SK-N-MC (cell line): ENCODE data around the gene TMEM121B.
A peak's percentile ranks its signal among the peaks of the same experiment; 100 is the strongest.
"Not testable (repeated sequence)": the region's sequence is repeated elsewhere in the genome, so short reads cannot be mapped to it uniquely, and the experiment has no call there.

ENCODE experiments used
- DNase-seq: peaks from one replicate; pipeline ENCODE4 v3.0.0-alpha.2; 2011; ENCODE audit warnings: low read depth, low spot score
- H3K27ac ChIP-seq: fragments of 200-600 bp; sonication (generic); 2 replicates; pipeline ENCODE4 v1.5.1; 2016; ENCODE audit warnings: mixed run types
- H3K36me3 ChIP-seq: fragments of 200-600 bp; sonication (generic); 2 replicates; pipeline ENCODE4 v1.6.1; 2017; ENCODE audit warnings: antibody characterized with exemption, low read length, mixed read lengths; ENCODE audit not compliant: insufficient read depth
- H3K4me3 ChIP-seq: fragments of 200-600 bp; sonication (generic); 2 replicates; pipeline ENCODE4 v1.5.1; 2016
- H3K9ac ChIP-seq: fragments of 200-600 bp; sonication (generic); 2 replicates; pipeline ENCODE4 v1.8.0; 2017; ENCODE audit warnings: mixed run types, mixed read lengths; ENCODE audit not compliant: insufficient read length
- H3K9me3 ChIP-seq: fragments of 200-600 bp; sonication (generic); 2 replicates; pipeline ENCODE4 v1.6.1; 2017; ENCODE audit warnings: low read depth, mild to moderate bottlenecking, antibody characterized with exemption, low read length, moderate library complexity, mixed read lengths
- EZH2 ChIP-seq: fragments of 200-600 bp; sonication (generic); IDR thresholded peaks from one replicate; pipeline ENCODE4 v1.6.1; 2017; ENCODE audit warnings: antibody characterized with exemption
- FOXP2 ChIP-seq: optimal IDR thresholded peaks from 2 replicates; pipeline ENCODE3; 2011; ENCODE audit warnings: mild to moderate bottlenecking, moderate library complexity; ENCODE audit not compliant: insufficient read depth; ENCODE audit errors: extremely low read length, control extremely low read depth
- POLR2AphosphoS5 ChIP-seq: IDR thresholded peaks from 2 replicates; pipeline ENCODE4 v1.6.1; 2012; ENCODE audit warnings: mild to moderate bottlenecking, low read depth, low read length, borderline replicate concordance

Gene TMEM121B

GRCh38 chr22:17158176-17158567, 37.0 kb upstream of the TMEM121B start:
- H3K9ac ChIP-seq, result peak overlapping the region; percentile 97
- TF ChIP-seq EZH2 (no peak), FOXP2 (no peak), POLR2AphosphoS5 (no peak)
- no peak overlapping the region for H3K27ac ChIP-seq
- DNase-seq, result no peak
- H3K4me3 ChIP-seq, result peak overlapping the region; percentile 90
- H3K36me3 ChIP-seq, result peaks cover 8% of the 10 kb centered on the region
- H3K9me3 ChIP-seq, result no peaks in the 10 kb centered on the region

- H3K36me3 ChIP-seq, result peaks cover 8% of the 10 kb centered on the region
- peak overlapping the region; percentile 90 for H3K4me3 ChIP-seq
- no peak overlapping the region for H3K9ac ChIP-seq
- DNase-seq, result no peak
- no peak overlapping the region for H3K27ac ChIP-seq
- no peaks in the 10 kb centered on the region for H3K9me3 ChIP-seq
- TF ChIP-seq FOXP2 (no peak), POLR2AphosphoS5 (no peak), EZH2 (no peak)
Observed at GRCh38 chr22:17157714-17158113, 36.6 kb upstream of the TMEM121B start.

DNA sequence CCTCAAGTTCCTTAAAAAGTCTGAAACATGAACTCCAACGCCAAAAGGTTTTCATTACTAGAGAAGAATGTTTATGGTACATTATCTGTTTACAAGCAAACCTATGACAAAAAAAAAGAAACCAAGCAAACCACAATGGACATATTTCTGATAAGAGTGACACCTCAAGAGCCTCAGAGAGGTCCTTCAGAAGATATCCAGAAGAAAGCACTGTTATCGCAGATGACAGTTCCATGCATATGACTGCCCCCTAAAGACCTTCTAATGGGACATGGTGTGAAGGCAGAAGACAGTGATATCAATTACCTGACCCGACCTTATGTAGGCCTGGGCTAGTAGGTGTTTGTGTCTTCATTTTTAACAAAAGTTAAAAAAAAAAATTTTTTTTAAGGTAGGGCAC, 34.8 kb upstream of the TMEM121B start:
- Histone ChIP-seq H3K4me3 (0 out of 2 replicates have a peak overlapping the region, but pooled peaks have one; percentile 24), H3K36me3 (peaks cover 8% of the 10 kb centered on the region), H3K9ac (no peak overlapping the region), H3K27ac (no peak overlapping the region), H3K9me3 (no peaks in the 10 kb centered on the region)
- no peak for DNase-seq
- TF ChIP-seq POLR2AphosphoS5 (no peak), FOXP2 (no peak), EZH2 (no peak)

- H3K9me3 ChIP-seq, result no peaks in the 10 kb centered on the region
- no peak for TF ChIP-seq FOXP2
- no peak for TF ChIP-seq EZH2
- TF ChIP-seq POLR2AphosphoS5, result no peak
- no peak overlapping the region for H3K9ac ChIP-seq
- no peak overlapping the region for H3K27ac ChIP-seq
- no peak for DNase-seq
- peaks cover 20% of the 10 kb centered on the region for H3K36me3 ChIP-seq
- H3K4me3 ChIP-seq, result no peak overlapping the region
Observed at GRCh38 chr22:17152971-17153370, 31.8 kb upstream of the TMEM121B start.

DNA sequence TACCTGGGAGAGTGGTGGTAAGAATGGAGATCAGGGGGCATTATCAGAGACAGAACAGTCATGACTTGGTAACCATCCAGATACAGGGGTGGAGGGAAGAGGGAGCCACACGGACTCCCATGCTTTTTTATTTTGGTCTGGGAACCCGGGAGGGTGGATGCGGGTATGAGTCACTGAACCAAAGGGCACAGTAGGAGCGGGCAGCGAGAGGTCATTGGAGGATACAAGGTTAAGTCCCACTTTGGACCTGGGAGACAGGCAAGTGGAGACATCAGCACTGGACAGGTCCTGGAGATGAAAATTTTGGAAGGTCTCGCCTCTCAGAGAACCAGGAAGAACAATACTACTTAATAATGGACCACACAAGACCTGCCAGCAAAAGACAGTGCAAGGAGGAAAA, 31.2 kb upstream of the TMEM121B start:
- H3K36me3 ChIP-seq, result peaks cover 19% of the 10 kb centered on the region
- no peak overlapping the region for H3K27ac ChIP-seq
- no peak for DNase-seq
- no peak for TF ChIP-seq POLR2AphosphoS5
- no peaks in the 10 kb centered on the region for H3K9me3 ChIP-seq
- H3K9ac ChIP-seq, result no peak overlapping the region
- H3K4me3 ChIP-seq, result no peak overlapping the region

DNA sequence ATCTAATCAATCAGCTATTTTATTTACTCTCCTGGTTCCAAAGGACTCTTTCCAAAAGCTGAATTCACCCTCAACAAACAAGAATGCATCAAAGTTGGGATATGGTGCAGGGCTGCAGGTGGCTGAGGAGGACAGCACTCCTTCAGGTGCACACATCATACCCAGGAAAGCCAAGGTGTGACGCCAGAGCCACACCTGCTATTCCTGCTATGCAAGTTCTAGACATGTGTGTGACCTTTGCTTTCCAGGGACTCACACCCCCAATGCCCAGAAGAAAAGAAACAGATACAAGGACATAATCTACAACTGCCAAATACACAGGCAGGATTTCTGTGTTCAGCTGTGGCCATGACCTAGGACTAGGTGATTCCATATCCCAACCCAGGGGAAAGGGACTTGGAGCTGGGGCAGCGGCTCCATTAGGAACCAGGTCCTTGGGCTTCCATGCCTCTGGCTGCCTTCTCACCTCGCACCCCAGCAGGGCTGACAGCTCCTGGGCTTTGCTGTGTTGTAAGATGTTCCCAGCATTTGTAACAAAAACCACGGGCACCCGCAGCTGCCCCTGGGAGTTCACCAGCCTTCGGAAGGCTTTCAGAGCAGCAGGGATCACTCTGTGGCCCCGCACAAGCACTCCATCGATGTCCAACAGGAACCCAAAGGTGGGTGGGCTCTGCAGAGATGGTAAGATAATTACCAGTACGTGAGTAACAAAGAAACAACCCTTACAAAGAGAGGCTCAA, 28.1 kb upstream of the TMEM121B start:
- H3K9ac ChIP-seq, result no peak overlapping the region
- H3K27ac ChIP-seq, result no peak overlapping the region
- TF ChIP-seq POLR2AphosphoS5 (no peak), FOXP2 (no peak), EZH2 (no peak)
- no peaks in the 10 kb centered on the region for H3K9me3 ChIP-seq
- DNase-seq, result no peak
- no peak overlapping the region for H3K4me3 ChIP-seq
- peaks cover 17% of the 10 kb centered on the region; the same call in 1 of the 2 replicates for H3K36me3 ChIP-seq

DNA sequence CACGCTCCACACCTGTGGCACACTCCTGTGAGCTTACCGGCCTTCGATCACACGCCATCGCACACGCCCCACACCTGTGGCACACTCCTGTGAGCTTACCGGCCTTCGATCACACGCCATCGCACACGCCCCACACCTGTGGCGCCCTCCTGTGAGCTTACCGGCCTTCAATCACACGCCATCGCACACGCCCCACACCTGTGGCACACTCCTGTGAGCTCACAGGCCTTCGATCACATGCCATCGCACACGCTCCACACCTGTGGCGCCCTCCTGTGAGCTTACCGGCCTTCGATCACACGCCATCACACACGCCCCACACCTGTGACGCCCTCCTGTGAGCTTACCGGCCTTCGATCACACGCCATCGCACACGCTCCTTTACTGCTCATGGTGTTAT, 26.3 kb upstream of the TMEM121B start:
- H3K36me3 ChIP-seq, result peaks cover 31% of the 10 kb centered on the region; the same call in 1 of the 2 replicates
- H3K4me3 ChIP-seq, H3K9ac ChIP-seq, DNase-seq, H3K27ac ChIP-seq, H3K9me3 ChIP-seq: not testable (repeated sequence)

DNA sequence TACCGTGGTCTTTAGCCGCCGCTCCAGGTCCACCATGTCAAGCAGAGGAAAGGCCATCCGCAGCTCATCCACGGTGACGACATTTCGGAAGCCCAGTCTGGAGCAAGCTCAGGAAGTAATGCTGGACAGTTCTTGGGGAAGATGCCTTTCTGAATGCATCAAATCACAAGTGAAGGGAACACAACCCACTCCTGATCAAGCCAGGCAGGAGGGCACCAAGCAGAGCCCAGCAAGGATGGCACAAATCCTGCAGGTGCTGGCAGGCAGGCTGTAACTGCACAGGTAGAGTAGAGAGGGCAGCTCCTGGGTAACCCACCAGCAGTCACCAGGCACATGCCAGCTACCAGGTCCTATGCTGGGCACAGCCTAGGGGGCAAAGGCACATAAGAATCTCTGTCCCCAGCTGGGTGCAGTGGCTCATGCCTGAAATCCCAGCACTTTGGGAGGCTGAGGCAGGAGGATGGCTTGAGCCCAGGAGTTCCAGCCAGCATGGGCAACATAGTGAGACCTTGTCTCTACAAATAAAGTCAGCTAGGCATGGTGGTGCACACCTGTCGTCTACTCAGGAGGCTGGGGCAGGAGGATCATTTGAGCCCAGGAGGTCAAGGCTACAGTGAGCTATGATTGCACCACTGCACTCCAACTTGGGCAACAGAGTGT, 24.0 kb upstream of the TMEM121B start:
- H3K9me3 ChIP-seq, result no peaks in the 10 kb centered on the region
- H3K27ac ChIP-seq, result no peak overlapping the region
- H3K36me3 ChIP-seq, result peaks cover 54% of the 10 kb centered on the region; the same call in 1 of the 2 replicates
- no peak overlapping the region for H3K9ac ChIP-seq
- no peak overlapping the region for H3K4me3 ChIP-seq
- TF ChIP-seq FOXP2, result no peak
- no peak for TF ChIP-seq EZH2
- TF ChIP-seq POLR2AphosphoS5, result no peak
- DNase-seq, result no peak

DNA sequence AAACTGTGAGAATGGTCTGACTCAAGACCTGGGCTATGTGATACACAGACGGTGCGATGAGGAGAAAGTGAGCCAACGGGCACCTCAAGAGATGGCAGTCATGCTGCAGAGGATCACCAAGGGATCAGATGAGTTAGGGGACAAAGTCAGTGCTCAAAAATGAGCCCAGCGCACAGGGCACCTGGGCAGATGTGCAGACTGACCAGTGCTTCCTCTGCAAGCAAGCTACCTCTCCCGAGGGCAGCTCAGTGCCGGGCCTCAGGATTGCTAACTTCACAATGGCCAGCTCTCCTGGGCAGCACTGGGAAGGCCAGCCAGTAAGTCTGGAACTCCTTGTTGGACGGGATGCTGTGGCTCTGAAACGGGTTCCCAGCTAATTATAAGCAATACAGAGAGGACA, 22.7 kb upstream of the TMEM121B start:
- TF ChIP-seq EZH2, result no peak
- no peak for TF ChIP-seq FOXP2
- TF ChIP-seq POLR2AphosphoS5, result no peak
- Histone ChIP-seq H3K9ac (no peak overlapping the region), H3K36me3 (peaks cover 49% of the 10 kb centered on the region; the same call in 1 of the 2 replicates), H3K27ac (no peak overlapping the region), H3K4me3 (no peak overlapping the region), H3K9me3 (no peaks in the 10 kb centered on the region)
- no peak for DNase-seq
